Thymus (tissue), 11 donors: Measurements from ENCODE around the gene USP22. TPM values are rescaled to one million over a fixed set of nuclear protein-coding genes. Genes with fewer than 3 reads are reported as not detected.
"Not testable (repeated sequence)": the region's sequence is repeated elsewhere in the genome, so short reads cannot be mapped to it uniquely, and the experiment has no call there.

ENCODE experiments used
- DNase-seq, 9 donors: peaks; one replicate each; pipeline ENCODE4 v3.0.0-alpha.2; 2013; ENCODE audit warnings: low spot score in 9 of 9, low read depth in 6 of 9, missing footprints in 1 of 9
- H3K27ac ChIP-seq, 2 donors: one replicate each; pipeline ENCODE4 v1.5.1; 2013; ENCODE audit warnings: control low read depth in 1 of 2, low read depth in 1 of 2, low read length in 1 of 2, mild to moderate bottlenecking in 1 of 2, moderate library complexity in 1 of 2
- H3K27me3 ChIP-seq, 2 donors: one replicate each; pipeline ENCODE4 v1.5.1; 2013; ENCODE audit warnings: low read length in 1 of 2; ENCODE audit not compliant: control insufficient read depth in 2 of 2, insufficient read depth in 1 of 2
- H3K36me3 ChIP-seq, 2 donors: one replicate each; pipeline ENCODE4 v1.5.1; 2013; ENCODE audit warnings: low read length in 1 of 2, mild to moderate bottlenecking in 1 of 2, moderate library complexity in 1 of 2; ENCODE audit not compliant: control insufficient read depth in 2 of 2, insufficient read depth in 2 of 2
- H3K4me1 ChIP-seq, 2 donors: one replicate each; pipeline ENCODE4 v1.5.1; 2013; ENCODE audit warnings: low read length in 2 of 2; ENCODE audit not compliant: control insufficient read depth in 2 of 2, insufficient read depth in 2 of 2
- H3K4me3 ChIP-seq, 2 donors: one replicate each; pipeline ENCODE4 v1.5.1; 2013; ENCODE audit warnings: low read length in 2 of 2, control low read depth in 1 of 2, mild to moderate bottlenecking in 1 of 2
- H3K9me3 ChIP-seq, 2 donors: one replicate each; pipeline ENCODE4 v1.5.1; 2013; ENCODE audit warnings: low read length in 1 of 2, mild to moderate bottlenecking in 1 of 2; ENCODE audit not compliant: control insufficient read depth in 2 of 2, insufficient read depth in 1 of 2
- WGBS: extraction: QIAGEN DNeasy Blood & Tissue Kit; methylation state at CpG from one replicate; pipeline ENCODE4 v1.1.7; 2013; 5-methylcytosine and 5-hydroxymethylcytosine counted together
- polyA plus RNA-seq: library from polyadenylated mRNA; stranded (reverse); fragments of 200-250 nt; gene quantifications from one replicate; pipeline ENCODE4 v1.2.3, GENCODE V29; 2013
- total RNA-seq: library from RNA; stranded (reverse); fragments of 120-200 nt; gene quantifications from one replicate; pipeline ENCODE4 v1.2.4, GENCODE V29; 2013
- donor health status: healthy.

USP22 gene
- total and polyA plus RNA-seq, 2 donors = 52.5 to 74.2 TPM

DNA sequence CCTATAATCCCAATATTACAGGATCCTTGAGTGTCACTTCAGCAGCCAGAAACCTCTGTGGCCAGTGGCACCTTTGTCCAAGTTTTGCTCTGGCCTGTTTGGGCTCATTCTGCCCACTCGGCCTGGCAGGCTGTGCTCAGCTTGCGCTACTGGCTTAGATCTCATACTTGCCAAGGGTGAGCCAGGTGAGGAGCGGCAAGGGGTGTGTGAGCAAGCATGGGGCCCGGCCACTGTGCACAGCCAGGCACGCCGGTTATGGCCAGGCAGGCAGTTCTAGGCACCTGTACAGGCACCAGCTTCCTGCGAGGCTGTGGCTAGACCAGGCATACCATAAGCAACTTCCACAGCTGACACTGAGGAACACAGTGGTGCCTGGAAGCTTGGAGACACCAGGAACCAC, 16.9 kb upstream of the USP22 start:
- H3K36me3 ChIP-seq = no peaks in the 10 kb centered on the region
- H3K4me1 ChIP-seq = no peaks in the 10 kb centered on the region
- H3K27me3 ChIP-seq = no peaks in the 10 kb centered on the region
- no peak overlapping the region for H3K4me3 ChIP-seq
- WGBS = 94% methylated on average over 7 of the region's 7 CpGs
- no peaks in the 10 kb centered on the region for H3K9me3 ChIP-seq
- H3K27ac ChIP-seq = no peak overlapping the region
- no peak for DNase-seq

DNA sequence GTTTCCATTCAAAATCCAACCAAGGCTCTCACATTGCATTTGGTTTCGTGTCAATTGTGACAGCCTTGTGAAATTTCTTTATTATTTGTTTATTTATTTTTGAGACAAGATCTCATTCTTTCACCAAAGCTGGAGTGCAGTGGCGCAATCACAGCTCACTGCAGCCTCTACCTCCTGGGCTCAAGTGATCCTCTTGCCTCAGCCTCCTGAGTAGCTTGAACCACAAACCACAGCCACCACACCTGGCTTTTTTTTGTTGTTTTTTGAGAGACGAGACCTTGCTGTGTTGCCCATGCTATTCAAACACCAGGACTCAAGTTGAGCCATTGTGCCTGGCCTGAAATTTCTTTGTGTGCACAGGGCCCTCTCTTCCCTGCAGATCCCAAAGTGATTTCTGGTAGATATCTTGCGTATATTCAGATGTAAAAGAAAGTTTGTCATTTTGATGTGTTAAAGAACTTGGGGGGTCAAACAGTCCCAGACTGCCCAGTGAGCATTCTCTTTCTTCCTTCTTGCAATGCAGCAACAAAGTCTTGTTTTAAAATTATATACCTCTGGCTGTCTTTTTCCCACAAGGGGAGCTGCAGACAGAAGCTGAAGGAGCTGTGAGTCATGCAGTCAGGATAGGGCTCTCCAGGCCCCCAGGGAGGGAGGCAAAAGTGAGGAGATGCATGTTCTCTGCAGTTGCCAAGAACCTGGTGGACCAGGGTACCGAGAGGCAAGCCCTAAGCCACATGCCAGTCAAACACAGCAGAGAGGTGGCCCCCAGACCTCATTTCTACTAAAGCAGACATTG, 15.5 kb upstream of the USP22 start:
- DNase-seq = no peak
- Histone ChIP-seq H3K9me3 (no peaks in the 10 kb centered on the region), H3K36me3 (no peaks in the 10 kb centered on the region), H3K4me3 (no peak overlapping the region), H3K27ac (no peak overlapping the region), H3K27me3 (peaks cover 0 to 2% of the 10 kb centered on the region in 2 donors), H3K4me1 (no peaks in the 10 kb centered on the region)
- WGBS = 77% methylated on average over 5 of the region's 5 CpGs

DNA sequence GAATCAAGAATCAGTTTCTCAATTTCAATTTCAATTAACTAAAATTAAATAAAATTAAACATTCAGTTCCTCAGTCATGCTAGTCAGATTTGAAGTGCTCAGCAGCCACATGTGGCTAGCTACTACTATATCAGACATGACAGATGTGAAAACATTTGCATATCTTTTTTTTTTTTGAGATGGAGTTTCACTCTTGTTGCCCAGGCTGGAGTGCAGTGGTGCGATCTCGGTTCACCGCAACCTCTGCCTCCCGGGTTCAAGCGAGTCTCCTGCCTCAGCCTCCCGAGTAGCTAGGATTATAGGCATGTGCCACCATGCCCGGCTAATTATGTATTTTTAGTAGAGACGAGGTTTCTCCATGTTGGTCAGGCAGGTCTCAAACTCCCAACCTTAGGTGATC, 10.2 kb upstream of the USP22 start:
- H3K4me1 ChIP-seq, H3K36me3 ChIP-seq, H3K27ac ChIP-seq, H3K27me3 ChIP-seq, DNase-seq, H3K9me3 ChIP-seq, H3K4me3 ChIP-seq: not testable (repeated sequence)
- WGBS = 97% methylated on average over 8 of the region's 8 CpGs

DNA sequence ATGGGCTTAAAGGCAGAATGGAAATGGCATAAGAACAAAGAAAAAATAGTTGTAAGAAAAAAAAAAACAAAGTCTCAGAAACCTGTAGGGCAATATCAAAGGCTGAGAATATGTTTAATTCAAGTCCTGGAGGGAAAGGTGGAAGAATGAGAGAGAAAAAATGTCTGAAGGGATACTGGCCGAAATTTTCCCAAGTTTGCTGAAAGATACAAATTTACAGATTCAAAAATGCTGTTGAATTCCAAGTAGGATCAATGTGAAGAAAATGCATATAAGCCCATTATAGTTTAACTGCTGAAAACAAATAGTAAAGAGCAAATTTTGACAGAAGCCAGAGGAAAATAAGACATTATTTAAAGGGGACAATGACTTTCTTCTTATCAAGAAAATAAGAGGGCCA, 6.6 kb upstream of the USP22 start:
- Histone ChIP-seq H3K27me3 (peaks cover 3 to 9% of the 10 kb centered on the region in 2 donors), H3K4me3 (no peak overlapping the region), H3K9me3 (no peaks in the 10 kb centered on the region), H3K36me3 (no peaks in the 10 kb centered on the region), H3K27ac (no peak overlapping the region), H3K4me1 (no peaks in the 10 kb centered on the region)
- no peak for DNase-seq
- 97% methylated on average over 1 of the region's 1 CpG for WGBS

DNA sequence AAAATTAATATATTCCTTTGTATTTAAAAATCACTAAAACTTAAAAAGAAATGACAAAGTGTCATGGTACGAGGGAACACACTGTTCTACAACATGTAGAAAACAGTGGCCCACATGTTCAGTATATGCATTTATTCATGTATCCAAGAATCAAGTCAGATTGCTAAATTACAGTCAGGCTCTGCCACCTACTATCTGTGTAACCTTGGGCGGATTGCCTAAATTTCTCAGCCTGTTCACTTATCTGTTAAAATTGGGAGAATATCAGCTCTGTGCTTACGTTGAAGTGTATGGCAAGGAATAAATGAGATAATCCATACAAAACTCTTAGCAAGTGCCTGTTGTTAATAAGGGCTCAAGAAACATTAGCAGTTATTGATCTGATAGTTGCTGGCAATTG, 3.4 kb upstream of the USP22 start:
- no peak overlapping the region for H3K27ac ChIP-seq
- 98% methylated on average over 3 of the region's 3 CpGs for WGBS
- peaks cover 7 to 8% of the 10 kb centered on the region in 2 donors for H3K4me1 ChIP-seq
- H3K27me3 ChIP-seq = no peaks in the 10 kb centered on the region
- H3K4me3 ChIP-seq = no peak overlapping the region
- H3K36me3 ChIP-seq = no peaks in the 10 kb centered on the region
- H3K9me3 ChIP-seq = no peaks in the 10 kb centered on the region
- no peak for DNase-seq

DNA sequence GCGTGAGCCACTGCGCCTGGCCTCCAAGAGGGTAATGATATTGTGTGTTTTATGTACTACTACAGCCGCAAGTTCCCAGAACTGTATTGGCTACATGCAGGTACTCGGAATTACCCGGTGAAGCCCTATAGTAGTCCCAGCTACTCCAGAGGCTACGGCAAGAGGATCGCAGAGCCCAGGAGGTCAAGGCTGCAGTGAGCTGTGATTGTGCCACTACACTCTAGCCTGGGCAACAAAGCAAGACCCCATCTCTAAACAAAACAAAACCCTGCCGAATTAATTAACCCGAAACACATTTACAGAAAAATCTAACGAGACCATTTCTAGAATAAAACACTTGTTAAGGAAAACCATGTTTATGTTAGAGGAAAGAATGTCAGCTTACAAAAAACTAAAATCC, 2.2 kb upstream of the USP22 start:
- Histone ChIP-seq H3K9me3 (no peaks in the 10 kb centered on the region), H3K36me3 (no peaks in the 10 kb centered on the region), H3K27ac (no peak overlapping the region), H3K4me1 (peaks cover 14 to 16% of the 10 kb centered on the region in 2 donors), H3K4me3 (no peak overlapping the region), H3K27me3 (no peaks in the 10 kb centered on the region)
- WGBS = 98% methylated on average over 10 of the region's 10 CpGs
- DNase-seq = no peak

DNA sequence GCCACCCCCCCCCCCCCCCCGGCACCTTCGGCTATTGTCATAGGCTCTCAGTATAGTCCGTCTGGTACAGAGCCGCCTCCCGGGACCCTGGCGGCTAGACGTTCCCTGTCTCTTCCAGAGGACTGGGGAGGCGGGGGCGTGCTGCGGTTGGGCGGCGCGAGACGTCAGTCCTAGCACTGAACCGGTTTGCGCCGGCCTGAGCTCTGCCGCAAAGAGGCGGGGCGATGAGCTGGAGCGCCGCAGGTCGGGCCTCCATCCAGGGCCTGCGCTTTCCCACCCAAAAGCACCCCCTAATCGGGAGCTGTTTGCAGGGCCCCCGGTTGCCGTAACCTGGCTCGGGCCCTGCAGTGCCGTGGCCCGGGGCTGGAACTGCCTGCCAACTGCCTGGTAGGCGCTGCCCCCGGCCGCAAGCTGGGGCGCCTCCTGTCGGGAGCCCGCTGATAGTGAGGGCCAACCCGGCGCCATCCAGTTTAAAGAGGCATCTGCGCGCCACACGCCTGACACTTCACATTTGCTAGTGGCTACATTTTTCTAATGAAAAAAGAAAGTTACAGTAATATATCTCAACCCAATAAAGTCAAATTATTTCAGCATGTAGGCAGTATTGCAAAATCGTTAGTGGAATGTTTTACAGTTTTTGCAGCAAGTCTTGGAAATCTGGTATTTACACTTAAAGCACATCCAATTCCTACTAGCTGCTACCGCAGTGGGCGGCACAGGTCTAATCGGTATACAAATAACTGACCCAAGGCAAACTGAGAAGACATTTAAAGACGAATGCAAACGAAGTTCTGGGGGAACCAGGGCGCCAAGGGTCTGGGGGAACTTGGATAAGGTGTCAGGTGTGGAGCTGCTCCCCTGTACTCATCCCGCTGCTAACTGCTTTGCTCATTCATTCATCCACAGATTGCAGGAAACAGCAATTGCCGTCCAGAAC, 753 bp upstream of the USP22 start:
- DNase-seq = peak in 6 of 9 donors; percentile 84 to 98 (median 96)
- peaks cover 17 to 23% of the 10 kb centered on the region in 2 donors for H3K4me1 ChIP-seq
- peak overlapping the region; percentile 97 to 99 for H3K27ac ChIP-seq

DNA sequence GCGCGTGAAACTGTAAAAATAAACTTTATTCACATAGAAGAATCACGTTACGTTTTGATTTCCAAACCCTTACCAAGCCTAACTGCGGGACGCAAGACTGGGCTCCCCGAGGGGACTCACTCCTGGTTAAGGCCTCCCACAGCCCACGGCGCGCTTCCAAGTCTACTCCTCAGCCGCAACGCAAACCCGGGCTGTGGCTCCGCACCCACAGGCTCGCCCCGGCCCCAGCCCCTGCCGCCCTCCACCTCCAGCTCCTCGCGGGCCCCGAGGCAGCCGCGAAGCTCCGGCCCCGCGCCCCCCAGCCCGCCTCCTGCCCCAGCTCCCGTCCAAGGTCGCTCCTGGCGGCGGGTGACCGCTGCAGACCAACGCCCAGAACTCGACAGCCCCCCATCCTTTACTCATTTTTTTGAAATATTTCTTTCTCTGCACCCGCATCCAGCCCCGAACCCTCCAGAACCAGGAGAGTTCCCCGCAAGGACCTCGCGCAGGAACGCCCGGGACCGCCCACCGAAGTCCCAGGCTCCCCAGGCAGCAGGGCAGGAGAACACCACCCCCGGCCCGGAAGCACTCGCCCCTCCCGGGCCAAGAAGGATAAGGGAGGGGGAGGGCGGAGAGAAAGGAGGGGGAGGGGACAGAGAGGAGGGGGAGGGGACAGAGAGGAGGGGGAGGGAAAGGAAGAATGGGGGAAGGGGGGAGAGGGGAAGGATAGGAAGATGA, 912 bp downstream of the USP22 start:
- Histone ChIP-seq H3K9me3 (no peaks in the 10 kb centered on the region), H3K4me3 (peak overlapping the region; percentile 84 to 99), H3K27me3 (no peaks in the 10 kb centered on the region), H3K27ac (peak overlapping the region; percentile 96 to 100), H3K4me1 (peaks cover 18 to 32% of the 10 kb centered on the region in 2 donors), H3K36me3 (peaks cover 6 to 8% of the 10 kb centered on the region in 2 donors)
- WGBS = under 1% methylated on average over 47 of the region's 47 CpGs
- peak in 8 of 9 donors; percentile 52 to 89 (median 72) for DNase-seq

More for the DNA sequence above, 753 bp upstream of the USP22 start:
- WGBS = 6% methylated on average over 50 of the region's 50 CpGs
- Histone ChIP-seq H3K4me3 (peak overlapping the region; percentile 62 to 99), H3K27me3 (no peaks in the 10 kb centered on the region), H3K9me3 (no peaks in the 10 kb centered on the region), H3K36me3 (peaks cover 2 to 7% of the 10 kb centered on the region in 2 donors)
